Measurements from ENCODE around the gene NANOS3. TPM values are rescaled to one million over a fixed set of nuclear protein-coding genes. Genes with fewer than 3 reads are reported as not detected.

Gene NANOS3
- total and polyA plus RNA-seq, 9 of the 15 experiments (the other 6 are each of a cell fraction or from before 2014, with no cell fraction given): not detected

DNA sequence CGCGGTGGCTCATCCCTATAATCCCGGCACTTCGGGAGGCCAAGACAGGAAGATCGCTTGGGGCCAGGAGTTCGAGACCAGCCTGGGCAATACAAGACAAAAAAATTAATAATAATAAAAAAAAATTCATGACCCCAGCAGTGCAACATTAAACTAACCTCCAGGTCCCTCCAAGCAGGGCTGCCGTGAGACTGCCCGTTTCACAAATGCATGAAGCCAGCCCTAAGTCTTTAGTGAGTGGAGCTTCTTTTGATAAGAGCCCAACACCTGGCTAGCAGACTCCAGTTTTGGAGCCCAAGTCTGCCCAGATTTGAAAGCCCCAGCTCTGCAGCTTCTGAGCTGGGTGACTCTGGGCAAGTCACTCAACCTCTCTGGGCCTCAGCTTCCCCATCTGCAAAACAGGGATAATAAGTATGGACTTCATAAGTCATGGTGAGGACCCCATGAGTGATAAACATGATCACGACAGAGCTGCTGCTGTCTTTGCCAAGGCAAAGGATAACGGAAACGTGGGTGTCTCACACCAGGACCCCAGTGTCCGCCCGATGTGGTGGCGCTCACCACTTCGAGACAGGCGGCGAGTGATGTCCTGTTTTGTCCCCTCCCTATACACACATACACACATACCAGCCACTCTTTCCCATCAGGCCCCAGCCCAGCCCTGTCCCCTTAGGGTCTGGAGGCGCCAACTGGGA is 38.4 kb upstream of the NANOS3 start (continued):
- TF ChIP-seq POLR2B (IDR thresholded peaks at IDR 0.05; ENCODE audit: low read depth, partially characterized antibody): no peak
- no peak for TF ChIP-seq ESRRA (IDR thresholded peaks at IDR 0.05; ENCODE audit: borderline replicate concordance, low read depth)
- no peak for TF ChIP-seq ZNF316 (IDR thresholded peaks at IDR 0.05)
- TF ChIP-seq KDM1A (IDR thresholded peaks at IDR 0.05): peak; percentile 52 to 84; a peak in 3 of 4 replicates
- TF ChIP-seq ELF1 (tag; IDR thresholded peaks at IDR 0.05): no peak
- TF ChIP-seq, protein P1, sequence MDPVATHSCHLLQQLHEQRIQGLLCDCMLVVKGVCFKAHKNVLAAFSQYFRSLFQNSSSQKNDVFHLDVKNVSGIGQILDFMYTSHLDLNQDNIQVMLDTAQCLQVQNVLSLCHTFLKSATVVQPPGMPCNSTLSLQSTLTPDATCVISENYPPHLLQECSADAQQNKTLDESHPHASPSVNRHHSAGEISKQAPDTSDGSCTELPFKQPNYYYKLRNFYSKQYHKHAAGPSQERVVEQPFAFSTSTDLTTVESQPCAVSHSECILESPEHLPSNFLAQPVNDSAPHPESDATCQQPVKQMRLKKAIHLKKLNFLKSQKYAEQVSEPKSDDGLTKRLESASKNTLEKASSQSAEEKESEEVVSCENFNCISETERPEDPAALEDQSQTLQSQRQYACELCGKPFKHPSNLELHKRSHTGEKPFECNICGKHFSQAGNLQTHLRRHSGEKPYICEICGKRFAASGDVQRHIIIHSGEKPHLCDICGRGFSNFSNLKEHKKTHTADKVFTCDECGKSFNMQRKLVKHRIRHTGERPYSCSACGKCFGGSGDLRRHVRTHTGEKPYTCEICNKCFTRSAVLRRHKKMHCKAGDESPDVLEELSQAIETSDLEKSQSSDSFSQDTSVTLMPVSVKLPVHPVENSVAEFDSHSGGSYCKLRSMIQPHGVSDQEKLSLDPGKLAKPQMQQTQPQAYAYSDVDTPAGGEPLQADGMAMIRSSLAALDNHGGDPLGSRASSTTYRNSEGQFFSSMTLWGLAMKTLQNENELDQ (CRISPR knock-in tag; IDR thresholded peaks at IDR 0.05; ENCODE audit: borderline replicate concordance): no peak
- TF ChIP-seq GATAD2B (IDR thresholded peaks at IDR 0.05; ENCODE audit: borderline replicate concordance): 0 out of 2 replicates have a peak, but pooled peaks have one; percentile 10
- no peak for TF ChIP-seq ELF4 (CRISPR knock-in tag; IDR thresholded peaks at IDR 0.05)
- TF ChIP-seq, protein P2, sequence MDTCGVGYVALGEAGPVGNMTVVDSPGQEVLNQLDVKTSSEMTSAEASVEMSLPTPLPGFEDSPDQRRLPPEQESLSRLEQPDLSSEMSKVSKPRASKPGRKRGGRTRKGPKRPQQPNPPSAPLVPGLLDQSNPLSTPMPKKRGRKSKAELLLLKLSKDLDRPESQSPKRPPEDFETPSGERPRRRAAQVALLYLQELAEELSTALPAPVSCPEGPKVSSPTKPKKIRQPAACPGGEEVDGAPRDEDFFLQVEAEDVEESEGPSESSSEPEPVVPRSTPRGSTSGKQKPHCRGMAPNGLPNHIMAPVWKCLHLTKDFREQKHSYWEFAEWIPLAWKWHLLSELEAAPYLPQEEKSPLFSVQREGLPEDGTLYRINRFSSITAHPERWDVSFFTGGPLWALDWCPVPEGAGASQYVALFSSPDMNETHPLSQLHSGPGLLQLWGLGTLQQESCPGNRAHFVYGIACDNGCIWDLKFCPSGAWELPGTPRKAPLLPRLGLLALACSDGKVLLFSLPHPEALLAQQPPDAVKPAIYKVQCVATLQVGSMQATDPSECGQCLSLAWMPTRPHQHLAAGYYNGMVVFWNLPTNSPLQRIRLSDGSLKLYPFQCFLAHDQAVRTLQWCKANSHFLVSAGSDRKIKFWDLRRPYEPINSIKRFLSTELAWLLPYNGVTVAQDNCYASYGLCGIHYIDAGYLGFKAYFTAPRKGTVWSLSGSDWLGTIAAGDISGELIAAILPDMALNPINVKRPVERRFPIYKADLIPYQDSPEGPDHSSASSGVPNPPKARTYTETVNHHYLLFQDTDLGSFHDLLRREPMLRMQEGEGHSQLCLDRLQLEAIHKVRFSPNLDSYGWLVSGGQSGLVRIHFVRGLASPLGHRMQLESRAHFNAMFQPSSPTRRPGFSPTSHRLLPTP (IDR thresholded peaks at IDR 0.05; ENCODE audit: borderline replicate concordance, extremely low read depth, insufficient read length): no peak
- no peak for TF ChIP-seq CBX8 (IDR thresholded peaks at IDR 0.05; ENCODE audit: borderline replicate concordance, extremely low read depth, low read depth, low read length, poor library complexity, severe bottlenecking)
- TF ChIP-seq, protein P3, sequence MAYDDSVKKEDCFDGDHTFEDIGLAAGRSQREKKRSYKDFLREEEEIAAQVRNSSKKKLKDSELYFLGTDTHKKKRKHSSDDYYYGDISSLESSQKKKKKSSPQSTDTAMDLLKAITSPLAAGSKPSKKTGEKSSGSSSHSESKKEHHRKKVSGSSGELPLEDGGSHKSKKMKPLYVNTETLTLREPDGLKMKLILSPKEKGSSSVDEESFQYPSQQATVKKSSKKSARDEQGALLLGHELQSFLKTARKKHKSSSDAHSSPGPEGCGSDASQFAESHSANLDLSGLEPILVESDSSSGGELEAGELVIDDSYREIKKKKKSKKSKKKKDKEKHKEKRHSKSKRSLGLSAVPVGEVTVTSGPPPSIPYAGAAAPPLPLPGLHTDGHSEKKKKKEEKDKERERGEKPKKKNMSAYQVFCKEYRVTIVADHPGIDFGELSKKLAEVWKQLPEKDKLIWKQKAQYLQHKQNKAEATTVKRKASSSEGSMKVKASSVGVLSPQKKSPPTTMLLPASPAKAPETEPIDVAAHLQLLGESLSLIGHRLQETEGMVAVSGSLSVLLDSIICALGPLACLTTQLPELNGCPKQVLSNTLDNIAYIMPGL (CRISPR knock-in tag; IDR thresholded peaks at IDR 0.05): no peak
- TF ChIP-seq MYC (IDR thresholded peaks at IDR 0.05; ENCODE audit: low read depth, low read length): no peak
- no peak for TF ChIP-seq MYC (CRISPR knock-in tag; IDR thresholded peaks at IDR 0.05; ENCODE audit: borderline replicate concordance, low read depth)
- TF ChIP-seq SIX5 (IDR thresholded peaks at IDR 0.05; ENCODE audit: borderline replicate concordance in 1 of 2, insufficient read depth in 1 of 2, low read depth in 1 of 2, low read length in 2 of 2): no peak
- no peak for TF ChIP-seq TRIM24 (IDR thresholded peaks at IDR 0.05)
- TF ChIP-seq, protein P4, sequence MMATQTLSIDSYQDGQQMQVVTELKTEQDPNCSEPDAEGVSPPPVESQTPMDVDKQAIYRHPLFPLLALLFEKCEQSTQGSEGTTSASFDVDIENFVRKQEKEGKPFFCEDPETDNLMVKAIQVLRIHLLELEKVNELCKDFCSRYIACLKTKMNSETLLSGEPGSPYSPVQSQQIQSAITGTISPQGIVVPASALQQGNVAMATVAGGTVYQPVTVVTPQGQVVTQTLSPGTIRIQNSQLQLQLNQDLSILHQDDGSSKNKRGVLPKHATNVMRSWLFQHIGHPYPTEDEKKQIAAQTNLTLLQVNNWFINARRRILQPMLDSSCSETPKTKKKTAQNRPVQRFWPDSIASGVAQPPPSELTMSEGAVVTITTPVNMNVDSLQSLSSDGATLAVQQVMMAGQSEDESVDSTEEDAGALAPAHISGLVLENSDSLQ (IDR thresholded peaks at IDR 0.05): peak; percentile 10; the same call in 1 of the 2 replicates
- TF ChIP-seq, protein P5, sequence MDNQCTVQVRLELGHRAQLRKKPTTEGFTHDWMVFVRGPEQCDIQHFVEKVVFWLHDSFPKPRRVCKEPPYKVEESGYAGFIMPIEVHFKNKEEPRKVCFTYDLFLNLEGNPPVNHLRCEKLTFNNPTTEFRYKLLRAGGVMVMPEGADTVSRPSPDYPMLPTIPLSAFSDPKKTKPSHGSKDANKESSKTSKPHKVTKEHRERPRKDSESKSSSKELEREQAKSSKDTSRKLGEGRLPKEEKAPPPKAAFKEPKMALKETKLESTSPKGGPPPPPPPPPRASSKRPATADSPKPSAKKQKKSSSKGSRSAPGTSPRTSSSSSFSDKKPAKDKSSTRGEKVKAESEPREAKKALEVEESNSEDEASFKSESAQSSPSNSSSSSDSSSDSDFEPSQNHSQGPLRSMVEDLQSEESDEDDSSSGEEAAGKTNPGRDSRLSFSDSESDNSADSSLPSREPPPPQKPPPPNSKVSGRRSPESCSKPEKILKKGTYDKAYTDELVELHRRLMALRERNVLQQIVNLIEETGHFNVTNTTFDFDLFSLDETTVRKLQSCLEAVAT (IDR thresholded peaks at IDR 0.05): no peak
